Upper lobe of left lung (tissue), 6 donors: ENCODE results near the gene CFLAR. TPM values are rescaled to one million over a fixed set of nuclear protein-coding genes. Genes with fewer than 3 reads are reported as not detected.

Source experiments
- ATAC-seq, 2 donors: fragments of 200-7000 bp; cut with Tn5 transposase; one replicate each; pipeline ENCODE4 v1.9.1; 2022; ENCODE audit warnings: mild to moderate bottlenecking in 2 of 2, moderate library complexity in 2 of 2; ENCODE audit not compliant: low FRiP score in 2 of 2
- DNase-seq, 2 donors: peaks; one replicate each; pipeline ENCODE4 v3.0.0-alpha.2; 2019 to 2020
- H3K27ac ChIP-seq, 4 donors: fragments of 200-600 bp; sonication (generic); one replicate each; pipeline ENCODE4 v1.5.1; 2016 to 2019
- H3K27me3 ChIP-seq, 4 donors: fragments of 200-600 bp; sonication (generic); one replicate each; pipeline ENCODE4 v1.5.1; 2017 to 2019
- H3K36me3 ChIP-seq, 4 donors: fragments of 200-600 bp; sonication (generic); one replicate each; pipeline ENCODE4 v1.5.1; 2016 to 2019
- H3K4me1 ChIP-seq, 4 donors: fragments of 200-600 bp; sonication (generic); one replicate each; pipeline ENCODE4 v1.5.1; 2018 to 2019
- H3K4me3 ChIP-seq, 4 donors: fragments of 200-600 bp; sonication (generic); one replicate each; pipeline ENCODE4 v1.5.1; 2017 to 2019; ENCODE audit warnings: mild to moderate bottlenecking in 2 of 4, moderate library complexity in 1 of 4
- H3K9me3 ChIP-seq, 4 donors: fragments of 200-600 bp; sonication (generic); one replicate each; pipeline ENCODE4 v1.5.1; 2018 to 2019
- EP300 ChIP-seq, 4 donors: sonication (generic); formaldehyde crosslinking; IDR thresholded peaks; one replicate each; pipeline ENCODE4 v1.5.1; 2017; ENCODE audit warnings: antibody characterized with exemption in 4 of 4, control low read depth in 2 of 4
- POLR2A ChIP-seq, 4 donors: fragments of 450-650 bp; IDR thresholded peaks; one replicate each; pipeline ENCODE4 v1.5.1; 2016 to 2017; ENCODE audit warnings: antibody characterized with exemption in 4 of 4, mild to moderate bottlenecking in 2 of 4
- POLR2AphosphoS5 ChIP-seq, 2 donors: sonication (generic); formaldehyde crosslinking; IDR thresholded peaks; one replicate each; pipeline ENCODE4 v1.5.1; 2017; ENCODE audit warnings: antibody characterized with exemption in 2 of 2
- WGBS, 2 donors: methylation state at CpG; one replicate each; pipeline ENCODE4 v1.1.5; 2017 to 2018; 5-methylcytosine and 5-hydroxymethylcytosine counted together
- small RNA-seq, 4 donors: library from RNA; depleted of rRNA; stranded (forward); fragments of <200 nt; gene quantifications; one replicate each; pipeline ENCODE3, GENCODE V24; 2016
- total RNA-seq, 6 donors: library from RNA; depleted of rRNA in 4 of 6; stranded (reverse); fragments of >200 nt in 4 of 6; gene quantifications; one replicate each; pipeline versions ENCODE4 v1.1.0 to v1.2.1, GENCODE V29; 2016 to 2021
- TF ChIP-seq, protein P1 (sequence below), 6 experiments: fragments of 450-650 bp in 4 of 6; fragments of 200-600 bp in 2 of 6; sonication (generic) in 2 of 6; IDR thresholded peaks; one replicate each; pipeline ENCODE4 v1.5.1; 2016 to 2019; ENCODE audit warnings: antibody characterized with exemption in 6 of 6
- donor health status: DM: no; HTN: no; CAD: no; lungs with moderate emphysema.
- donor health status: DM: no; HTN: yes; CAD: no; lungs with severe emphysema.

Gene CFLAR
- total RNA-seq, 6 donors from 2014 or later: 263 to 1,189 (median 435) TPM

- H3K27ac ChIP-seq: peak overlapping the region; percentile 61 to 77 (median 69)
- peak in 1 of 2 donors; percentile 70 for ATAC-seq
These were observed 103.5 kb downstream of the CFLAR start for GRCh38 chr2:201219328-201220096.

GRCh38 chr2:201220102-201220570 lies 104.2 kb downstream of the CFLAR start:
- Histone ChIP-seq H3K27ac (peak overlapping the region; percentile 61 to 77 (median 69)), H3K4me3 (no peak overlapping the region), H3K27me3 (no peaks in the 10 kb centered on the region), H3K36me3 (peaks cover 0 to 27% (median 18%) of the 10 kb centered on the region in 4 donors), H3K9me3 (no peaks in the 10 kb centered on the region), H3K4me1 (peaks cover 14 to 24% (median 20%) of the 10 kb centered on the region in 4 donors)
- no peak for ATAC-seq
- WGBS, 2 donors: 15 to 41% methylated on average over 4 of the region's 4 CpGs
- no peak for TF ChIP-seq EP300 (IDR thresholded peaks at IDR 0.05)
- TF ChIP-seq, protein P1, sequence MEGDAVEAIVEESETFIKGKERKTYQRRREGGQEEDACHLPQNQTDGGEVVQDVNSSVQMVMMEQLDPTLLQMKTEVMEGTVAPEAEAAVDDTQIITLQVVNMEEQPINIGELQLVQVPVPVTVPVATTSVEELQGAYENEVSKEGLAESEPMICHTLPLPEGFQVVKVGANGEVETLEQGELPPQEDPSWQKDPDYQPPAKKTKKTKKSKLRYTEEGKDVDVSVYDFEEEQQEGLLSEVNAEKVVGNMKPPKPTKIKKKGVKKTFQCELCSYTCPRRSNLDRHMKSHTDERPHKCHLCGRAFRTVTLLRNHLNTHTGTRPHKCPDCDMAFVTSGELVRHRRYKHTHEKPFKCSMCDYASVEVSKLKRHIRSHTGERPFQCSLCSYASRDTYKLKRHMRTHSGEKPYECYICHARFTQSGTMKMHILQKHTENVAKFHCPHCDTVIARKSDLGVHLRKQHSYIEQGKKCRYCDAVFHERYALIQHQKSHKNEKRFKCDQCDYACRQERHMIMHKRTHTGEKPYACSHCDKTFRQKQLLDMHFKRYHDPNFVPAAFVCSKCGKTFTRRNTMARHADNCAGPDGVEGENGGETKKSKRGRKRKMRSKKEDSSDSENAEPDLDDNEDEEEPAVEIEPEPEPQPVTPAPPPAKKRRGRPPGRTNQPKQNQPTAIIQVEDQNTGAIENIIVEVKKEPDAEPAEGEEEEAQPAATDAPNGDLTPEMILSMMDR (IDR thresholded peaks at IDR 0.05): no peak
- no peak for TF ChIP-seq POLR2AphosphoS5 (IDR thresholded peaks at IDR 0.05)
- TF ChIP-seq POLR2A (IDR thresholded peaks at IDR 0.05): no peak
- DNase-seq: peak in 1 of 2 donors; percentile 48

More at GRCh38 chr2:201219328-201220096, 103.5 kb downstream of the CFLAR start:
- peak in 1 of 2 donors; percentile 35 for DNase-seq
- Histone ChIP-seq H3K4me1 (peaks cover 14 to 24% (median 20%) of the 10 kb centered on the region in 4 donors), H3K27me3 (no peaks in the 10 kb centered on the region), H3K36me3 (peaks cover 0 to 27% (median 18%) of the 10 kb centered on the region in 4 donors), H3K9me3 (no peaks in the 10 kb centered on the region), H3K4me3 (no peak overlapping the region)
- WGBS, 2 donors: 72 to 77% methylated on average over 5 of the region's 5 CpGs
- no peak for TF ChIP-seq POLR2AphosphoS5 (IDR thresholded peaks at IDR 0.05)
- TF ChIP-seq POLR2A (IDR thresholded peaks at IDR 0.05): no peak
- TF ChIP-seq, protein P1 (IDR thresholded peaks at IDR 0.05): no peak
- TF ChIP-seq EP300 (IDR thresholded peaks at IDR 0.05): no peak

- Histone ChIP-seq H3K27ac (peak overlapping the region in 2 of 4 donors; percentile 55 to 58), H3K36me3 (peaks cover 0 to 10% (median 5%) of the 10 kb centered on the region in 4 donors), H3K4me3 (no peak overlapping the region), H3K27me3 (no peaks in the 10 kb centered on the region), H3K9me3 (no peaks in the 10 kb centered on the region), H3K4me1 (peaks cover 14 to 24% (median 20%) of the 10 kb centered on the region in 4 donors)
- TF ChIP-seq, protein P1 (IDR thresholded peaks at IDR 0.05): no peak
- TF ChIP-seq EP300 (IDR thresholded peaks at IDR 0.05): no peak
- no peak for TF ChIP-seq POLR2A (IDR thresholded peaks at IDR 0.05)
- no peak for TF ChIP-seq POLR2AphosphoS5 (IDR thresholded peaks at IDR 0.05)
- DNase-seq: no peak
- ATAC-seq: no peak
- 62 to 73% methylated on average over 8 of the region's 8 CpGs for WGBS, 2 donors
These were observed 107.4 kb downstream of the CFLAR start for GRCh38 chr2:201223089-201224073.

Small RNA genes lying within 50 kb of the gene (small RNA-seq; reads per million reads assigned to genes)
- gene AC007283.2: 0 reads per million in 4 donors
- gene MTND4LP13: 0 reads per million in 4 donors
- 0 reads per million in 4 donors for gene RNU6-1206P
- gene RNU7-45P: 0 reads per million in 4 donors

Other genes starting within 250 kb of the CFLAR start
- gene PPIL3, start 227.1 kb upstream of the CFLAR start, total RNA-seq: 10 to 100 TPM; 15.7 to 28.8 (median 19.5) TPM
- gene NIF3L1, start 226.8 kb upstream of the CFLAR start, total RNA-seq: 10 to 100 TPM; 14.7 to 22.2 (median 19.4) TPM
- 10 to 100 TPM; 14.1 to 31.4 (median 23.8) TPM for gene ORC2, start 152.5 kb upstream of the CFLAR start, total RNA-seq
- 10 to 100 TPM; 15.1 to 39.3 (median 26.8) TPM for gene HYCC2, start 44.5 kb upstream of the CFLAR start, total RNA-seq
- 10 to 100 TPM; 13.6 to 72.0 (median 52.0) TPM for gene NDUFB3, start 44.2 kb upstream of the CFLAR start, total RNA-seq
- 10 to 100 TPM; 21.1 to 67.1 (median 29.9) TPM for gene CASP10, start 67.0 kb downstream of the CFLAR start, total RNA-seq
- 10 to 100 TPM; 23.7 to 81.7 (median 40.6) TPM for gene CASP8, start 144.4 kb downstream of the CFLAR start, total RNA-seq
- 10 to 100 TPM in 2 of 6 donors, 1 to 10 TPM in 4; 1.1 to 19.4 (median 6.7) TPM for gene FLACC1, start 241.2 kb downstream of the CFLAR start, total RNA-seq